Muscle of back (tissue), 11 donors: ENCODE data around the gene RNF166. TPM values are rescaled to one million over a fixed set of nuclear protein-coding genes. Genes with fewer than 3 reads are reported as not detected.

ENCODE experiments used
- DNase-seq, 3 donors: peaks; one replicate each; pipeline versions ENCODE4 v3.0.0 to v3.0.0-alpha.2; 2013
- polyA plus RNA-seq, 10 donors: library from polyadenylated mRNA; unstranded; fragments of 120-200 nt; gene quantifications; one replicate each; pipeline ENCODE4 v1.2.1, GENCODE V29; 2013; ENCODE audit not compliant: insufficient read length in 10 of 10

RNF166 gene
- polyA plus RNA-seq, 10 donors = 13.0 to 23.0 (median 15.6) TPM

DNA sequence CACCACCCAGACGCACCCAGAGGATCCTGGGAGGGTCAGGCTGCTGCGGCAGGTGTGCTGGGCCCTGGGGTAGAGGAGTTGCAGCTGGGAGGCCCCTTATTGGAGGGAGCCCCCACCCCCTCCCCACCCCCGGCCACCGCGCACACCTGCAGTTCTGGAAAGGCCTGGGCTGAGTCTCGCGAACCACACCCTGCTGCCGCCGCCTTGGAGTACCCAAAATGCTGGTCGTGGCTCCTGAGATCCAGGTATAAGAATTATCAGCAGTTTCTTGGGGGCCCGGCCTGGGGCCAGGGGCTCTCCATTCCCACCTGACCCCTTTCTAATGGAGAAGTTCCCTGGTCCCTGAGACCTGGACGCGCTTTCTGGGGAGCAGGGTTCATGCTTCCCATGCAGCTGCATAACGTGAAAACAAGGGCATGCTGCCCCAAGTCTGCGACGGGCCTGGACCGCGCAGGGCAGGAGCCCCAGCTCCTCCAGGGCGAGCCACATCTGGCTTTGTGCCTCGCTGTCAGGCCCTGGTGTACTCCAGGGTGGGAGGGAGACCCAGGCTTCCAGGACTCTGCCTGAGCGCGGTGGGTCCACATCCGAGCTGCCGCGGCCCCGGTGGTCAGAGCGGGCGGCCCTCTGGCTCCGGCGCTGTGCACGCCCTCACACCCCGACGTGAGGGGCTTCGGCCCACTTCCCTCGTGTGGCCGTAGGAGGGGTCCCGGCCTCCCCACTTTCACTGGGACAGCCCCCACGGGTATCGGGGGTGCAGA is 12.6 kb downstream of the RNF166 start:
- no peak for DNase-seq

DNA sequence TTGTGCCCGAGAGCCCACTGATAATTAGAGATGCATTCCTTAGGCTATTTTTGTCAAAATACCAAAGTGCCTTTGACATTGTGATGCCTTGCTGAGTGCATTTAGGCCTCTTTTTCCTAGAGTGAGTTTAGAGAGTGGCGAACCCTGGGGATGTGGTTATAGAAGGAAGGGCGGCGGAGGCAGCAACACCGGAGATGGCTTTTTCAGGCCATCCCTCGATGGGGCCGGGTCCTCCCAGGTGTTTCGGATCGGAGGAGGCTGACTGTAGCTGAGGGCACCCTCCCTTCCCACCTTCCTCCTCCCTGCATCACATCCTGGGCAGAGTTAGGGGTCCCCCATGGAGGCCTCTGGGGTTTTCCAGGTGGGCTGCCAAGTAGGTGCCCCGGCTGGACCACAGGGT is 13.3 kb downstream of the RNF166 start:
- DNase-seq = no peak

DNA sequence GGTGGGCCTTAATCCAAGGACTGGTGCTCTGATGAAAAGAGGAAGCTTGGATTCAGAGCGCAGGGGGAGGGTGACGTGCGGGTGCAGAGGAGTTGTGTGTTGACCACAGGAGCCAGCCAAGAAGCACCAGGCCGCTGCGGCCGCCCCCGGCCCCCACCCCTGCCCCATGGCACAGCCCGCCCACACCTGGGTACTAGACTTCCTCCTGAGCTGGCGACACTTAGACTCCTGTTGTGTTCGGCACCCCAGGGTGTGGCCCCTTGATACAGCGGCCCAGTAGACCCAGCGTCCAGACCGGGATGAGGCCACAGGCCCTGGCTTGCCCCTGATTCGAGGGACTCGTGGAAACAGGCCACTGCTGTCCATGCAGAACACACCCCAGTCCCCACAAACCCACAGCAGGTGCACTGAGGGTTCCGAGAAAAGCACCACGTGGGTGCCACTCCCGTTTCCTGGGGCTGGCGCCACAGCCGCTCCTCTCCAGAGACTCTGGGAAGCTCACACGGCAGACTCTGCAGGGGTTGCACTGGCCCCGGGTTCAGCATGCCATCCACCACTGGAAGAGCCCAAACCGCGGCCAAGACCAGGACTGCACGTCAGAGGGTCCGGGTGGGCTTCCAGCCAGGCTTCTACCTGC is 14.2 kb downstream of the RNF166 start:
- DNase-seq = no peak

DNA sequence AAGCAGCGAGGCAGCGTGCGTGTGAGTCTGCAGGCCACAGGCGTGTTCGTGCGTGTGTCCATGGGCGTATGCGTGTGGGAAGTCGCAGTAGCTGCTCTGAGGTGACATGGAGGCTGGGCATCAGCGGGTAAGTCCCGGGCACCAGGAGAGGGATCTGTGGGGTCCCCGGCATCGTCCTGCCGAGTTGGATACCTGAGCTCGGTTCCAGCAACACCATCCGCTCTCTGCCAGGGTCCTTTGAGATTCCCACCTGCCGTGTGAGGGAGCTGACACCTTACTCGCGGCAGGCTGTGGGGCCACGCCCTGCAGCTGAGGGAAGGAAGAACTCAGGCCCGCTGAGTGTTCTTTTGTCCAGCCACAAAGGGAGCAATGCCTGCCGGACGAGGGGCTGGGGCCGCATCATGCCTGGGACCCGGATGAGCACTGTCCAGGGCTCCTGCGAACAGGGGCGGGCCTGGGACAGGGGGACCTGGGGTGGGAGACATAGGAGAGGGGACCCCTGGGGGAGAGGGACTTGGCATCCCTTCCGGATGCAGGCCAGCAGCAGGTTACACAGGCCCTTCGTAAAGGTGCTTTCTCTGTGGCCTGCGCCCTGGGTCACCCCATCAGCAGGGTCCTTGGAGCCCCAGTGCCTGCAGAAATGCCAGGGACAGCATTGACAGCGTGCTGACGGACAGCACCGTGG is 14.9 kb downstream of the RNF166 start:
- no peak for DNase-seq

DNA sequence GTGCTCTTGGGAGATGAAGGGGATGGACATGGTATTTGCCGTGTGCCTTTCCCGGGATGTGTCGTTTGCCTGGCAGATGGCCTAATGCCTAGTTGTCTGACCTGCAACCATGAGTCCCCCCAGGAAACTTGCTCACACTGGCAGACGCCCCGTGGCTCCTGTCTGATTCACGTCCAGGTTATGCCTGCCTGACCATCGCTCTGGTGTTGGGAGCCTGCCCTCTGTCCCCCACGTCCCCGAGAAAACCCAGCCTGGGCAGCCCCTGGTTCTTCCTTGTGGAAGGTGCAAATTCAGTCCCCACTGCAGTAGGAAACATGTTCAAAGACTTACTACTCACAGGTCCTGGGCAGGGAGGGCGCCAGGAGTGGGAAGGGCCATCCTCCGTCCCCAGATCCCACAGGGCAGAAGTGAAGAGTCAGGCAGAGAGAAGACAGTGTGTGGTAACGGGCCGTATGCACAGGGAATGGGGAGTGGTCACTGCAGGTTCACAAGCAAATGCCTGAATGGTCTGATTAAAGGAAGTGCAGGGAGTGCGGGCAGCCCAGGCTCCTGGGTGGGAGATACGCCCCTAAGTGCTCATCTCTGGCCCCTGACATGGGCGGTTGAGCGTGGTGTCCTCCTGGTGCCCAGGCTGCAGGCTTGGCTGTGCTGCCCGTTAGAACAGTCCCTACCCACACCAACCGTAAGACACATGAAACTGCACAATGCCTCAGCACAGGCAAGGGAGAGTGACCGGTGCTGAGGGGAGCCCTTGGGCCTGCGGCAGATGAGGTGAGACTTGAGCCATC is 15.7 kb downstream of the RNF166 start:
- DNase-seq = no peak

DNA sequence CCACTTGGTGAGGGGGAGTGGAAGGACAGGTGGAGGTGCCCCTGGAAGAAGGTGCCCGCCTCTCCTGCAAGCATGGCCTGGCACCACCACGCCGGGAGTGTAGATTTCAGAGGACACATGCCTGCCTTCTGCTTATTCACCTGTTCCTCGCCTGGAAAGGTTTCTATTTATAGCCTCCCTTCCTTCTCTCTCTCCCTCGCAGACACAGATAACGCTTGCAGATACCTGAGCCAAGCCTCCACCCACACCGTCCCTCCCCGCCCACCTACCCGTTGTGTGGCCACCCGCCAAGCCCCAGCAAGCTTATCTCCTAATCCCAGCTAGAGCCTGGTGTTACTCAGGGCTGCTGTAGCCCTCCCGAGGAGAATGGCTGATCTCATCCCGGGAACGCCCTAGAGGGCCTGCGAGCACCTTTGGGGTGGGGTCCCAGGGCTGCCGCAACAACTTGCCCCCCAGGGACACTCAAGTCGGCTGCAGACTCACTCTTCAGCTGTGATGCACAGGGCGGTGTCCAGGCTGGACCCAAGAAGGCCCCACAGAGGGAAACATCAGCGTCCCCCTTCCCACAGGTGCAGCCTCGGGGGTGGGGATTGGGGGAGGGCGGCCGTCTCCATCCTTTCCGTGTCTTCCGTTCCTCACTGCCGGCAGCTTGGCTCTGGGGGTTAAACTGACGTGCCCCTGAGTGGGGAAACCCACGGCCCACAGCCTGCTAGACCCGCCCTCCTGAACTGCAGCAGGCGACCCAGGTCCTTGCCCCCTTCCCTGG is 18.0 kb downstream of the RNF166 start:
- no peak for DNase-seq

DNA sequence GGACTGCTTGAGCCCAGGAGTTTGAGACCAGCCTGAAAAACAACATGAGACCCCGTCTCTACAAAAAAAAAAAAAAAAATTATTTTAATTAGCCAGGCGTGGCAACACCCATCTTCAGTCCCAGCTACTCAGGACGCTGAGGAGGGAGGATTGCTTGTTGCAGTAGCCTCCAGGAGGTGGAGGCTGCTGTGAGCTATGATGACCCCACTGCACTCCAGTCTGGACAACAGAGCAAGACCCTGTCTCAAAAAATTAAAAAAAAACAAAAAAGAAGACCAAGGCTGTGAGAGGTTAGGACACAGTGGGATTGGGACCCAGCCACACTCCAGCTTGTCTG is 18.6 kb downstream of the RNF166 start:
- DNase-seq = no peak

DNA sequence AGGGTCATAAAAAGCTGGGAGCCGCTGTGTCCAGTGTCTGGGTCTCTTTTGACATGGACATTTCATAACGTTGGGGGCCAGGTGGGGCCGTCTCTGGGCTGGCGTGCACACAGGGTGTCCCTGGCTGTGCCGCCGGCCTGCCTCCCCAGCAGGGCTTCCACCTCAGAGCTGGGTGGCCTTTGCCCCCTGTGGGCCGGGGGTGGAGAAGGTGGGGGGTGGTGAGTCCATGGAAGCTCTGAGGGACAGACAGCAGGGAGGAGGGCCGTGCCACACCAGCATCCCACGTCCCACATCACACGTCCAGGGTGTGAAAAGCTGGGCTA is 19.0 kb downstream of the RNF166 start:
- DNase-seq = no peak

DNA sequence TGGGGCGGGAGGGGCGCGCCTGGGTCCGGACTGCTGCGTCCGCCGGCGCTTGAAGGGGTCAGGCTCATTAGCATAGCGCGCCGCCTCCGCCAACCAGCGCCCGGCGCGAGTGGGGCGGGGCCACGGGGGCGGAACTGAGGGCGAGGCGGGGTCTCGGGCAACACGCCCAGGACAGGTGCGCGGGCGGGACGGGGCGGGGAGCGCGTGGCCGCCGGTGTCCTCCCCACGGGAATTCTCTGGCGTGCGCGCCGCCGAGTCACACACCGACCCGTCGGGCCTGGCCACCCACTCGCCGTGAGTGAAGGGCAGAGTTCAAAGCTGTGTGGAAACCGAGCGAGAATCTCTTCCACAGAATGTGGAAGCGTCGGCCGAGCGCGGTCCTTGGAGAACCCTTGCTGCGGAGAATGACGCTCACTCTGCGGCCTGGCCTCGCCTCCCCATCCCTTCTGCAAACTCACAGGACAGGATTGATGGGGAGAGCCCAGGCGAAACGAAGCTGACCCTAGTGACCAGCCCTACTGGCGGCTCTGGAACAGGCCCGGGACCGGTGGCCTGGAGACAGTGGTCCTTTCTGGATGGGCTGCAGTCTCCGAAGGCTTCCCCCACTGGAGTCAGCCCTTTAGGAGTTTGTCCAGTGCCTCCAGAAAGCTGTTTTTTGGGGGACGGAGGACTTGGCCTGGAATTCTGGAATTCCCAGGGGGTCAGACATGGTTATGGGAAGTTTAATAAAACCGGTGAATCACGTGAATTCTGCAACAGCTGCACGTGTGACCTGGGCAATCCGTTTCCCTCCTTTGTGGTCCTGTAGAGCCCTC is 19.6 kb downstream of the RNF166 start, which contains the start of gene SNAI3:
SNAI3 (minus strand) TSS at position 69 of the 815 bp plus-strand sequence. CDS start 101 bp downstream, outside the sequence.
- DNase-seq = peak; percentile 60 to 85 (median 70)

DNA sequence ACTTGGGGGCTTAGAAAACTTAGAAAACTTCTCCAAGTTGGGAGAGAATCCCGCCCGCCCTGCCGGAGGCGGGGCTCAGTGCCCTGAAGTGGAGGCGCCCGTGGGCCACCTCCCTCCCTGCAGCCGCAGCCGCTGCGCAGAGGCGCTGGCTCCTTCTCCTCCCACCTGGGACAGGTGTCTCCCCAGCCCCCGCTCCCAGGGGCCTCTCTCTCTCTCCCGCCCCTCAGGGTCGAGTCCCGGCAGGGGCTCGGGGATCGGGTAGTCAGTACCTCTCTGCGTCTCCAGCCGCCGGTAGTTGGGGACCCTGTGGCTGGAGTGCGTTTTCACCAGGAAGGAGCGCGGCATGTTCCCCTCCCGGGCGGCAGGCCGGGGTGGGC is 20.2 kb downstream of the RNF166 start:
- DNase-seq = no peak

DNA sequence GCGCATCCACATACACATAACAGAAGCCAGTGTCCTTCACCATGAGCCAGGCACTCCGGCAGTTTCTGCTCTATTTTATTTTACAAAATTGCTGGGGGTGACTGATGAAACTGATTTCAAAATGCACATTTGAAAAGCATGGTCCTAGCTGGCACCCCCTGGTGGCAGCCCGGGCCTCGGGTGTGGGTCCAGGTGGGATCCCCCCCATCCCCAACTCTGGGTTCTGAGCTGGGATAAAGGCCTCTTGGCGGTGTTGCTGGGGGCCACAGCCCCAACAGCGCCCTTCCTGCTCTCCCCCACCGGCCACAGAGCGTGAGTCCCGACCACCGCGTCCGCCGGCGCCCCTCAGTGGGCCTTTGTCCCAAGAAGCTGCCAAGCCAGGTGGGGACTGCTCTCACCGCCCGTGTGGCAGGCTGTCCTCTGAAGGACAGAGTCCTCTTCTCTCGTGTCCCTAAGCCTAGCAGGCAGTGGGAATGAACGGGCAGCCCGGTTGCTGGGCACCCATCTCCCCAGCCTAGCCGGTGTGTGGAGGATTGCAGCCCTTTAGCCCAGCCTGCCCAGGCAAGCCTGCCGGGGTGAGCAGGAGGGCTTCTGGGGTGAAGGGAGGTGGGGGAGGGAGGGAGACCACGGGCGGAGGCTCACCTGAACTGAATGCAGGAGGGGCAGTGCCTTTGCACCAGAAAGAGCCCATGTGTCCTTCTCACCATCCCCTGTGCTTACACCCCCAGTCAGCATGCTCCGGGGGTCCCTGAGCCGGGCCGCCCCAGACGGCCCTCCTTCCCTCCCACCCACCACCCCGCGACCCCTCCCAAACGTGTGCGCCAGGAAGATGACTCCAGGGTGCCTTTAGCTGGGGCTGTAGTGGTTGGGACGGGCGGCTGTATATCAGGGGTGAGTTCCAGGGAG is 20.8 kb downstream of the RNF166 start:
- no peak for DNase-seq

DNA sequence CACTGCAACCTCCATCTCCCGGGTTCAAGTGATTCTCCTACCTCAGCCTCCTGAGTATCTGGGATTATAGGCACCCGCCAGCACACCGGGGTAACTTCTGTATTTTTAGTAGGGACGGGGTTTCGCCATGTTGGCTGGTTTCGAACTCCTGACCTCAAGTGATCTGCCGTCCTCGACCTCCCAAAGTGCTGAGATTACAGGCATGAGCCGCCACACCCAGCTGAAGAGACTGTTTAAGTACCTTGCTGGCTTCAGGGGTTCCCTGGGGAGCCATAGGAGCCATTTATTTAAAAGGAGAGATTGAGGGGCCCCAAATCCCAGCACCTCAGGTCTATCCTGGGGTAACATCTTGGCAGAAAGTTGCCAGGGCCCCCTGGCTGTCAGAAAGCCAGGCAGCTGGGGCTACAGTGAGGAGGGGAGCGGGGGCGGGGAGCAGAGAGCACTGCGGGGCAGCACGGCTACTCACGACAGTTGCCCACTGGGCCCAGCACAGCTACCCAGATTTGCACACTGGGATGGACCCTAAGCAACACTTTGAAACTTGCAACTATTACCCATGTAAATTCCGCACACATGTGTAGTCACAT is 21.5 kb downstream of the RNF166 start:
- no peak for DNase-seq

DNA sequence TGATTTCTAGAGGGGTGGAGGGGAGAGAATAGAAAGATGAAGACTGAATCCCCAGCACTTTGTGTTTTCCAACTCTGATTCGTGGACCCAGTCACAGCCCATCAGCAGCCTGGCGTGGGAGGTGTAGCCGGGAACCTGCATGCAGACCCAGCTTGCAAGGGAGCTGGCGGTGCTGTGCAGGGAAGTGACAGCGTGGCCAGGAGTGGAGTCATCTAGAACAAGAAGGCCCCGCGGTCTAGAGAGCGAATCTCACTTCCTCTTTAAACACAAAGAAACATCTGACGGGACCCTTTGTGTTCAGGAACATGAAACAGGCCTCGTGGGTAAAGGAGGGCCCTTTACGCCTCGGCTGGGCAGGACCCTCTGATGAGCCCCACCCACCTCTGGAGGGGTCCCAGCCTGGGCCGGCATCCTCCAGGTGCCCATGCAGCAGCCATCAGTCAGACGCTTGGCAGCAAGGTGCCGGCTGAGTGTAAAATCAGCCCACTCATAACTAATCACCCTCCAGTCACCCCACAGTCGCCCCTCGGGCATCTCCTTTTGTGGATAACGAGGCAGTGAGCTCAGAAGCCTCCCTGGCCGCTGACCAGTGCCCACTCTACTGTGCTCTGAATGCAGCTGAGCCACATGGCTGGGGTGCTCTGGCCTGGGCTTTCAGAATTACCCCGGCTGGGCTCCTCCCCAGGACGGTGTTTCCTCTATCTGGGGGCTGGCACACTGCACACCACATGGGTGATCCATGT is 24.3 kb downstream of the RNF166 start:
- peak in 1 of 3 donors; percentile 41 for DNase-seq

DNA sequence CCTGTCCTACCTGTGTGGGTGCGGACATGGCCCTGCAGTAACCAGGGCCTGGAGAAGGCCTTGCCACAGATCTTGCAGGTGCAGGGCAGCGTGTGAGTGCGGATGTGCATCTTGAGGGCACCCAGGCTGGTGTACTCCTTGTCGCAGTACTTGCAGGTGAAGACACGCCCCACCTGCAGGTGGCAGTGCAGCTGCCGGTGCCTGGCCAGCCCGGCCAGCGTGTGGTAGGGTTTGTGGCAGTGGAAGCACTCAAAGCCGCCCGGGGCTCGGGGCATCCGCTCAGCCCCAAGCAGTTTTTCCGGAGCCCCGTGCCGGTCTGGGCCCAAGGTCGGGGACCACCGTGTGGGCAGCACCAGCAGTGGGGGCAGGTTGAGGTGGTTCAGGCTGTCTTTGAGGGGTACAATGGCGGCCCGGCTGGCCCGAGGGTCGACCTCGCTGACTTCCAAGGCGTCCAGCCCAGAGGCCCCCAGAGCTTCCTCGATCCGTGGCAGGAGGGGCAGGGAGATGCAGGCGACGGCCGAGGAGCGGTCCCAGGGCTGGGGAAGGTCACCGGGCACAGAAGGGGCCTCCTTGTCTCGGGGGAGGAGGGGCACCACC is 25.0 kb downstream of the RNF166 start:
- DNase-seq = no peak

DNA sequence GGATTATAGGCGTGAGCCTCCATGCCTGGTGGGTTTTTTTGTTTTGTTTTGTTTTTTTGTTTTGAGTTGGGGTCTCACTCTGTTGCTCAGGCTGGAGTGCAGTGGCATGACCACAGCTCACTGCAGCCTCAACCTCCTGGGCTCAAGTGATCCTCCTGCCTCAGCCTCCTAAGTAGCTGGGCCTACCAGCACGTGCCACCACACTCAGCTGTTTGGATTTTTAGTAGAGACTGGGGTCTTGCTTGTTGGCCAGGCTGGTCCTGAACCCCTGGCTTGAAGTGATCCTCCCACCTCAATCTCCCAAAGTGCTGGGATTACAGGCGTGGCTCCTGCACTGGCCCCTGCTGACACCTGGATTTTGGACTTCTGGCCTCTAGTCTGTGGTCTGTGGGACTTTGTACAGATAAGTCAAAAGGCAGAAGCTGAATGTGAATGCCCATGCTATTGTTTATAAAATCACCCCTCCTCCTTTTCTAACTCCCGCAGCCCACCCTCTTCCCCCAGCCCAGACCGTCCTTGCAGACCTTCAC is 25.6 kb downstream of the RNF166 start:
- no peak for DNase-seq

DNA sequence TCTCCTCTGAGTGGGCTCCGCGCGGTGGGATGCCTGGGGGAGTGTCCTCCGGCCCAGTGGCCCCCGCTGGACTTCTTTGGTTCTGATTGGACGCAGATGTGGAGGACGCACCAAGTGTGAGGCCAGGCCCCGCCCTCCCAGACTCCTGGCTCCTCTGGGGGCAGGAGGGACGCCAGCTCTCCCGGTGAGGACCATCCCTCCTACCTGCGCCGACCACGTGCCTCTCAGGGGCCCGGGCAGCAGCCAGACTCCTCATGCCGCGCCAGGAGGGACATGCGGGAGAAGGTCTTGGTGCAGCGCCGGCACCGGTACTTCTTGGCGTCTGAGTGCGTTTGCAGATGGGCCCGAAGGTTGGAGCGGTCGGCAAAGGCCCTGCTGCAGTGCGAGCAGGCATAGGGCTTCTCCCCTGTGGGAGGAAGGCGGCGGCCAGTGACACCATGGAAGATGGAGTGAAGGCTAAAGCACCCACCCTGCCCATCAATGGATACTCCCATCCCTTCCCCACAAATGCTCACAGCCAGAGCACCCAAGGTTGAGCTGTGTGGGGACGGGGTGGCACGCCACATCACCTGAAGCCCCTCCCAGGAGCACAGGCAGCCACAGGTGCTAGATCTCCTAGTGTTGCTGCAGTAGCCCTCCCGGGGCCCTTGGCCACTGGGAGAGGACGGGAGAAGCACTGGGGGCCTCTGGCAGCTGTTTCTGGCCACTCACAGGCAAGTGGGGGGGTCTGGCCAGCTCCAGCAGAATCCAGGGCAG is 27.8 kb downstream of the RNF166 start:
- no peak for DNase-seq

DNA sequence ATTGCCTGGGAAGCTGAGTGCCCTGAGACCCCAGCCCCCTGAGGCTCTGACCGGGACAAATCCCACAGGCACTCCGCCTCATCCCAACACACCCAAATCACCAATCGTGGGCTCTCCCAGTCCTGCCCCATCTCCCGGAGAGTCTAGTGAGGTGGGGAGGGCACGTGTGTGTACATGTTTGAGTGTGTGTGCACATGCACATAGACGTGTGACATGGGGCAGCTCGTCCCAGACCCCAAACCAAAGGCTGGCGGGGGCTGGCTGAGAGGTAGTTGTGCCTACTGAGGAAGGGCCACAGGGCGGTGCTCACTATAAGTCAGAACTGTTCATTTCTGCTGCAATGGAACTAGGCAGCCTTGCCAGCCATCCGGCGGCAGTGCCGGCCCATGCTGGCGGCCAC is 28.5 kb downstream of the RNF166 start:
- DNase-seq = no peak
